Prostate gland (tissue), 2 donors: ENCODE results near the gene RPL15.

ENCODE experiments used
- CTCF ChIP-seq, 4 experiments: fragments of 200-600 bp in 2 of 4; fragments of 450-650 bp in 2 of 4; sonication (generic) in 2 of 4; IDR thresholded peaks; 1 replicate in 3 of 4; 2 replicates in 1 of 4; pipeline ENCODE4 v1.5.1; 2016 to 2019; ENCODE audit warnings: antibody characterized with exemption in 4 of 4, mild to moderate bottlenecking in 2 of 4, moderate library complexity in 2 of 4
- POLR2AphosphoS5 ChIP-seq: sonication (generic); formaldehyde crosslinking; IDR thresholded peaks from one replicate; pipeline ENCODE4 v1.6.1; 2017; ENCODE audit warnings: antibody characterized with exemption

- TF ChIP-seq CTCF (IDR thresholded peaks at IDR 0.05) = no peak
- TF ChIP-seq POLR2AphosphoS5 = no peak
Observed at GRCh38 chr3:23960649-23961048, 43.7 kb downstream of the RPL15 start.
